ENCODE measurements around the gene MAPRE2.
"Not testable (repeated sequence)": the region's sequence is repeated elsewhere in the genome, so short reads cannot be mapped to it uniquely, and the experiment has no call there.

The MAPRE2 gene

GRCh38 chr18:35142275-35142615 is 101.0 kb downstream of the MAPRE2 start:
- no peaks in the 10 kb centered on the region for H3K27me3 Mint-ChIP-seq (ENCODE audit: low read depth)
- peaks cover 22% of the 10 kb centered on the region for H3K4me1 Mint-ChIP-seq
- H3K4me3 Mint-ChIP-seq: no peak overlapping the region
- TF ChIP-seq, protein P1, sequence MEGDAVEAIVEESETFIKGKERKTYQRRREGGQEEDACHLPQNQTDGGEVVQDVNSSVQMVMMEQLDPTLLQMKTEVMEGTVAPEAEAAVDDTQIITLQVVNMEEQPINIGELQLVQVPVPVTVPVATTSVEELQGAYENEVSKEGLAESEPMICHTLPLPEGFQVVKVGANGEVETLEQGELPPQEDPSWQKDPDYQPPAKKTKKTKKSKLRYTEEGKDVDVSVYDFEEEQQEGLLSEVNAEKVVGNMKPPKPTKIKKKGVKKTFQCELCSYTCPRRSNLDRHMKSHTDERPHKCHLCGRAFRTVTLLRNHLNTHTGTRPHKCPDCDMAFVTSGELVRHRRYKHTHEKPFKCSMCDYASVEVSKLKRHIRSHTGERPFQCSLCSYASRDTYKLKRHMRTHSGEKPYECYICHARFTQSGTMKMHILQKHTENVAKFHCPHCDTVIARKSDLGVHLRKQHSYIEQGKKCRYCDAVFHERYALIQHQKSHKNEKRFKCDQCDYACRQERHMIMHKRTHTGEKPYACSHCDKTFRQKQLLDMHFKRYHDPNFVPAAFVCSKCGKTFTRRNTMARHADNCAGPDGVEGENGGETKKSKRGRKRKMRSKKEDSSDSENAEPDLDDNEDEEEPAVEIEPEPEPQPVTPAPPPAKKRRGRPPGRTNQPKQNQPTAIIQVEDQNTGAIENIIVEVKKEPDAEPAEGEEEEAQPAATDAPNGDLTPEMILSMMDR (IDR thresholded peaks at IDR 0.05; ENCODE audit: unreplicated experiment in 3 of 3): no peak
- H3K27ac Mint-ChIP-seq: no peak overlapping the region
- peaks cover 3% of the 10 kb centered on the region for H3K9me3 Mint-ChIP-seq
- peaks cover 37% of the 10 kb centered on the region for H3K36me3 Mint-ChIP-seq (ENCODE audit: low read depth)

DNA sequence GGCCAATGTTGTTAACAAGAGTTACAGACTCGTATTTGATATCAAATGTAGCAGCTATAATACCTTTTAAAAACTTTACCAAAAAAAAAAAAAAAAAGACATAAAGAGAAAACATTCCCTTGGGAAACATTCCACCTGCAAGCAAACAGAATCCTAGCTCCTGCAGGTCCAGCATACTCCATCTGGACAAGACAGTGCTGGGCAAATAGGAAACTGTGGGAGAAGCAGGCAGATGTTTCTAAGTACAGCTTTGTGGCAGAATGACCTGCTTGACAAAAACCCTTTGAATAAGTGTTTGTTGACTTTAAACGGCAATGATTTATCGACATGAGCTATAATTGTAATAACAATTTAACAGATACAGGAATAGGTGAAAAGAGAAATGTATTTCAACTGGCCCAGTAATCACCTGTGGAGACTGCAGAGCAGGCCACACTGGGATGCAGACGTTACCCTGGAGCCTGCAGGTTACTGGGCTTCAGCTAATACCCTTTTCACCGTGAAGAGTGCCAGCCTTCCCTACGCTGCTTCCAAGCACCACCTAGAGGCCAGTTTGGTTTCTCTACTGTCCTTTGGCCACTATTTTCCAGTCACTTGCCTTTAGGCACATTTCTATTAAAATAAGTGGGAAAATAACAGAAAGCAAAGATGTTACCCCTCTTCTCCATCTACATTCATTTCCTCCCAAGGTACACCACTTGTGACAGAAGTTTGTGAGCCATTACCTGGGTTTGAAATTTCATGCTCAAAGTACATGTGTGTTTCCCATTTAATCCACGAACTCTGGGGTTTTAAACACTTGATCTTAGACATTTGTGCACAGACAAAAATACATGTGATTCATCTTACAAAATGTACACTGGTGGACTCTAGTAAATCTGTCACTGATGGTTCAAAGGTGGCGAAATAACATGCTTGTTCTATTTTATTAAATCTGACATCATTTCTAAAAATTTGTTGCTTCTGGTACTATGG is 102.7 kb downstream of the MAPRE2 start:
- no peak overlapping the region for H3K4me3 Mint-ChIP-seq
- H3K4me1 Mint-ChIP-seq: peaks cover 18% of the 10 kb centered on the region
- TF ChIP-seq, protein P1 (IDR thresholded peaks at IDR 0.05; ENCODE audit: unreplicated experiment in 3 of 3): peak; percentile 63 to 72 (median 65)
- H3K27me3 Mint-ChIP-seq (ENCODE audit: low read depth): no peaks in the 10 kb centered on the region
- H3K27ac Mint-ChIP-seq: peak overlapping the region in 2 of 3 experiments; percentile 42 to 47
- H3K36me3 Mint-ChIP-seq (ENCODE audit: low read depth): peaks cover 42% of the 10 kb centered on the region
- H3K9me3 Mint-ChIP-seq: peaks cover 15% of the 10 kb centered on the region

DNA sequence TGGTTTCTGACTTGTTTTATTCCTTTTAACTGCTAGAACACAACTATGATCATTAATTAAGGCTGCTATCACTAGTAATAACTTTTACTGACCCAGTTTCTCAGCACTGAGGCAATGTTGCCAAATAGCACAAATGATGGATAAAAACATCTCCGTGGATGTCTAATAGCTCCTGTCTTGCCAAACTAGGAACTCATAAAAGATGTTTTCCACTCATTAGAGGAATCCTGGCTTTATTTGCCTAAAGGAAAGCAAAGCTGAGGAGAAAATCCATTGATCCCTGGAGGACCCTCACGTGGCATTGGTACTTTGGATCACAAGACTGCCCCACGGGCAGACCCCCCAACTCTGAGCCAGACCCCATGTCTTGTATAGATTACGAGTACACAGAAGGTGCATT is 103.5 kb downstream of the MAPRE2 start:
- H3K9me3 Mint-ChIP-seq: peaks cover 23% of the 10 kb centered on the region
- H3K36me3 Mint-ChIP-seq (ENCODE audit: low read depth): peaks cover 45% of the 10 kb centered on the region
- no peak overlapping the region for H3K4me3 Mint-ChIP-seq
- peaks cover 18% of the 10 kb centered on the region for H3K4me1 Mint-ChIP-seq
- peak overlapping the region in 2 of 3 experiments; percentile 42 to 47 for H3K27ac Mint-ChIP-seq
- no peaks in the 10 kb centered on the region for H3K27me3 Mint-ChIP-seq (ENCODE audit: low read depth)
- TF ChIP-seq, protein P1 (IDR thresholded peaks at IDR 0.05; ENCODE audit: unreplicated experiment in 3 of 3): no peak

GRCh38 chr18:35150195-35150594 is 109.0 kb downstream of the MAPRE2 start:
- not testable (repeated sequence) for H3K4me3 Mint-ChIP-seq; H3K27ac Mint-ChIP-seq; H3K4me1 Mint-ChIP-seq; H3K27me3 Mint-ChIP-seq (ENCODE audit: low read depth)
- peaks cover 39% of the 10 kb centered on the region for H3K36me3 Mint-ChIP-seq (ENCODE audit: low read depth)
- H3K9me3 Mint-ChIP-seq: peaks cover 27% of the 10 kb centered on the region

GRCh38 chr18:35153609-35154272 is 112.5 kb downstream of the MAPRE2 start:
- peaks cover 13% of the 10 kb centered on the region for H3K9me3 Mint-ChIP-seq
- no peak overlapping the region for H3K27ac Mint-ChIP-seq
- H3K27me3 Mint-ChIP-seq (ENCODE audit: low read depth): no peaks in the 10 kb centered on the region
- peaks cover 22% of the 10 kb centered on the region for H3K36me3 Mint-ChIP-seq (ENCODE audit: low read depth)
- H3K4me1 Mint-ChIP-seq: peaks cover 8% of the 10 kb centered on the region
- TF ChIP-seq, protein P1 (IDR thresholded peaks at IDR 0.05; ENCODE audit: unreplicated experiment in 3 of 3): no peak
- H3K4me3 Mint-ChIP-seq: no peak overlapping the region

GRCh38 chr18:35155398-35156117 is 114.3 kb downstream of the MAPRE2 start:
- H3K36me3 Mint-ChIP-seq (ENCODE audit: low read depth): peaks cover 8% of the 10 kb centered on the region
- H3K9me3 Mint-ChIP-seq: no peaks in the 10 kb centered on the region
- TF ChIP-seq, protein P1 (IDR thresholded peaks at IDR 0.05; ENCODE audit: unreplicated experiment in 3 of 3): no peak
- peaks cover 8% of the 10 kb centered on the region for H3K4me1 Mint-ChIP-seq
- no peak overlapping the region for H3K4me3 Mint-ChIP-seq
- H3K27ac Mint-ChIP-seq: peak overlapping the region in 2 of 3 experiments; percentile 2 to 37
- H3K27me3 Mint-ChIP-seq (ENCODE audit: low read depth): no peaks in the 10 kb centered on the region
